ENCODE data around the gene P2RX5.

GRCh38 chr17:3641014-3641413 lies 54.9 kb downstream of the P2RX5 start:
- TF ChIP-seq POLR2A (IDR thresholded peaks at IDR 0.05) (no peak), CTCF (IDR thresholded peaks at IDR 0.05) (no peak)
